Keratinocyte (primary cell): ENCODE results near the gene PHACTR1. TPM values are rescaled to one million over a fixed set of nuclear protein-coding genes. Genes with fewer than 3 reads are reported as not detected.

Experiments
- DNase-seq: peaks from one replicate; pipeline ENCODE4 v3.0.0-alpha.2; 2011; ENCODE audit warnings: low read depth, missing footprints, low spot score
- FAIRE-seq: peaks from 2 replicates; lab custom pipeline; 2011; peaks lifted over from hg19 to GRCh38; lab: Jason Lieb, UNC
- H2AFZ ChIP-seq: 2 replicates; pipeline ENCODE4 v1.6.0; 2012; ENCODE audit warnings: low read length, control low read depth, inconsistent platforms; ENCODE audit not compliant: control insufficient read depth
- H3K27ac ChIP-seq: 2 replicates; pipeline ENCODE4 v1.5.1; 2011; ENCODE audit warnings: low read length; ENCODE audit not compliant: control insufficient read depth, insufficient read depth
- H3K27me3 ChIP-seq: 3 replicates; pipeline ENCODE4 v1.6.0; 2011; ENCODE audit warnings: low read length; ENCODE audit not compliant: control insufficient read depth, insufficient read depth; ENCODE audit errors: extremely low read depth
- H3K36me3 ChIP-seq, 2 experiments: 2 replicates in 1 of 2; 3 replicates in 1 of 2; pipeline ENCODE4 v1.5.1; 2011; ENCODE audit warnings: low read length in 2 of 2, mild to moderate bottlenecking in 1 of 2; ENCODE audit not compliant: control insufficient read depth in 2 of 2, insufficient read depth in 2 of 2; ENCODE audit errors: extremely low read depth in 1 of 2
- H3K4me1 ChIP-seq: 3 replicates; pipeline ENCODE4 v1.5.1; 2011; ENCODE audit warnings: low read length; ENCODE audit not compliant: control insufficient read depth, insufficient read depth; ENCODE audit errors: extremely low read depth
- H3K4me2 ChIP-seq: 3 replicates; pipeline ENCODE4 v1.6.0; 2011; ENCODE audit warnings: low read depth, low read length; ENCODE audit not compliant: control insufficient read depth, insufficient read depth; ENCODE audit errors: extremely low read depth
- H3K4me3 ChIP-seq, 3 experiments: fragments of 200-600 bp in 1 of 3; sonication (generic) in 1 of 3; 2 replicates in 2 of 3; 3 replicates in 1 of 3; pipeline ENCODE4 v1.5.1; 2011 to 2016; ENCODE audit warnings: low read length in 3 of 3, mild to moderate bottlenecking in 3 of 3, control low read depth in 2 of 3, inconsistent platforms in 1 of 3, low read depth in 1 of 3, mixed read lengths in 1 of 3, mixed run types in 1 of 3, moderate library complexity in 1 of 3; ENCODE audit not compliant: control insufficient read depth in 2 of 3, insufficient read depth in 2 of 3; ENCODE audit errors: extremely low read depth in 1 of 3
- H3K79me2 ChIP-seq: 2 replicates; pipeline ENCODE4 v1.6.0; 2012; ENCODE audit warnings: low read length; ENCODE audit not compliant: control insufficient read depth, insufficient read depth
- H3K9ac ChIP-seq: 3 replicates; pipeline ENCODE4 v1.6.0; 2011; ENCODE audit warnings: low read length; ENCODE audit not compliant: control insufficient read depth, insufficient read depth; ENCODE audit errors: extremely low read depth
- H3K9me1 ChIP-seq: 3 replicates; pipeline ENCODE4 v1.6.0; 2011; ENCODE audit warnings: low read length; ENCODE audit not compliant: control insufficient read depth, insufficient read depth; ENCODE audit errors: extremely low read depth
- H3K9me3 ChIP-seq: 2 replicates; pipeline ENCODE4 v1.5.1; 2012; ENCODE audit warnings: low read depth, low read length; ENCODE audit not compliant: control insufficient read depth
- H4K20me1 ChIP-seq: 3 replicates; pipeline ENCODE4 v1.6.0; 2011; ENCODE audit warnings: low read length; ENCODE audit not compliant: control insufficient read depth, insufficient read depth; ENCODE audit errors: extremely low read depth
- EZH2 ChIP-seq: IDR thresholded peaks from one replicate; pipeline ENCODE4 v1.6.1; 2012; ENCODE audit warnings: inconsistent platforms, mild to moderate bottlenecking, low read length, moderate library complexity
- dilution Hi-C: fragments of 300-500 bp; cut with MboI; formaldehyde crosslinking; loops from one replicate; pipeline ENCODE4 v1.7.0; 2020; ENCODE audit warnings: low sequenced_read_pairs; ENCODE audit not compliant: extremely low pct_ligation_motif_present
- polyA plus RNA-seq, 5 experiments: library from polyadenylated mRNA; depleted of rRNA in 3 of 5; stranded (reverse) in 3 of 5; stranded (forward) in 1 of 5; unstranded in 1 of 5; fragments of >200 nt; gene quantifications; 1 replicate in 1 of 5; 2 replicates in 3 of 5; 3 replicates in 1 of 5; pipeline versions ENCODE4 v1.2.1 to v1.2.3, GENCODE V29; 2011 to 2012; ENCODE audit warnings: missing spikeins in 2 of 5, low read depth in 1 of 5, low replicate concordance in 1 of 5
- TF ChIP-seq, protein P1 (sequence below), 3 experiments: IDR thresholded peaks in 1 of 3; conservative IDR thresholded peaks in 1 of 3; optimal IDR thresholded peaks in 1 of 3; 2 replicates in 2 of 3; 3 replicates in 1 of 3; pipeline versions ENCODE3 to v1.5.1; 2011; ENCODE audit warnings: low read length in 3 of 3, mild to moderate bottlenecking in 3 of 3, moderate library complexity in 2 of 3, control low read depth in 1 of 3, inconsistent platforms in 1 of 3; ENCODE audit not compliant: insufficient read depth in 2 of 3; ENCODE audit errors: extremely low read depth in 1 of 3

Gene PHACTR1
- polyA plus RNA-seq, 1 donor (not counting 4 experiments of a cell fraction or from before 2014, with no cell fraction given), result 0.22 TPM

DNA sequence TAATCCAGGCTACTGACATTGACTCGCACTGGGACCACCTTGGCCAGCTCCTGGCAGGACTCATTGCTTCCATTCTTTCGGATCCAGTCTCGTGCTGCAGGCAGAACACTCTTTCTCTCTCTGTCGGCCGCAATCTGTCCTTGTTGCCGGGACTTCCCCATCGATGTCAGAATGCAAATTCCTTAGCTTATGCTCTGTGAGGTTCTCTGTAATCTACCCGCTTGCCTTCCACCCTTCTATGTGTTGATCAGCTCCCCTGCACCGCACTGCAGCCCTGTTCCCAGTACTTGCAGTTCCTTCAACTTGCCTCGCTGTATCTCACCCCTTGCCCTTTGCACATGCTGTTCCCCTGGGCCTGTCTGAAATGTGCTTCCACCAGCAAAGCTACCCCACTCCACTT, 182.0 kb downstream of the PHACTR1 start:
- H3K27ac ChIP-seq, result no peak overlapping the region
- H3K9ac ChIP-seq, result no peak overlapping the region
- dilution Hi-C loops, result loop anchor here (25.0 kb wide), 1 partner anchor 261 kb away; no protein-coding TSS in a partner anchor
- TF ChIP-seq, protein P1, sequence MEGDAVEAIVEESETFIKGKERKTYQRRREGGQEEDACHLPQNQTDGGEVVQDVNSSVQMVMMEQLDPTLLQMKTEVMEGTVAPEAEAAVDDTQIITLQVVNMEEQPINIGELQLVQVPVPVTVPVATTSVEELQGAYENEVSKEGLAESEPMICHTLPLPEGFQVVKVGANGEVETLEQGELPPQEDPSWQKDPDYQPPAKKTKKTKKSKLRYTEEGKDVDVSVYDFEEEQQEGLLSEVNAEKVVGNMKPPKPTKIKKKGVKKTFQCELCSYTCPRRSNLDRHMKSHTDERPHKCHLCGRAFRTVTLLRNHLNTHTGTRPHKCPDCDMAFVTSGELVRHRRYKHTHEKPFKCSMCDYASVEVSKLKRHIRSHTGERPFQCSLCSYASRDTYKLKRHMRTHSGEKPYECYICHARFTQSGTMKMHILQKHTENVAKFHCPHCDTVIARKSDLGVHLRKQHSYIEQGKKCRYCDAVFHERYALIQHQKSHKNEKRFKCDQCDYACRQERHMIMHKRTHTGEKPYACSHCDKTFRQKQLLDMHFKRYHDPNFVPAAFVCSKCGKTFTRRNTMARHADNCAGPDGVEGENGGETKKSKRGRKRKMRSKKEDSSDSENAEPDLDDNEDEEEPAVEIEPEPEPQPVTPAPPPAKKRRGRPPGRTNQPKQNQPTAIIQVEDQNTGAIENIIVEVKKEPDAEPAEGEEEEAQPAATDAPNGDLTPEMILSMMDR (optimal IDR thresholded peaks at IDR 0.05 in 1 of 3, IDR thresholded peaks at IDR 0.05 in 1 of 3, conservative IDR thresholded peaks at IDR 0.05 in 1 of 3; ENCODE audit: extremely low read depth in 1 of 3, insufficient read depth in 2 of 3, low read length in 3 of 3), result no peak
- TF ChIP-seq EZH2, result no peak
- peaks cover 5% of the 10 kb centered on the region for H3K27me3 ChIP-seq
- no peaks in the 10 kb centered on the region for H3K9me1 ChIP-seq
- H3K4me1 ChIP-seq, result no peaks in the 10 kb centered on the region
- no peaks in the 10 kb centered on the region for H3K9me3 ChIP-seq
- H3K4me3 ChIP-seq, result no peak overlapping the region
- no peaks in the 10 kb centered on the region for H3K79me2 ChIP-seq
- H2AFZ ChIP-seq, result no peak overlapping the region
- H3K36me3 ChIP-seq, result no peaks in the 10 kb centered on the region
- no peaks in the 10 kb centered on the region for H4K20me1 ChIP-seq
- no peak for FAIRE-seq
- DNase-seq, result no peak
- no peak overlapping the region for H3K4me2 ChIP-seq

- H3K4me2 ChIP-seq, result no peak overlapping the region
- H3K9me3 ChIP-seq, result no peaks in the 10 kb centered on the region
- H2AFZ ChIP-seq, result no peak overlapping the region
- H3K4me1 ChIP-seq, result no peaks in the 10 kb centered on the region
- DNase-seq (no peak), FAIRE-seq (no peak)
- no peaks in the 10 kb centered on the region for H3K9me1 ChIP-seq
- H3K9ac ChIP-seq, result no peak overlapping the region
- TF ChIP-seq, protein P1 (optimal IDR thresholded peaks at IDR 0.05 in 1 of 3, IDR thresholded peaks at IDR 0.05 in 1 of 3, conservative IDR thresholded peaks at IDR 0.05 in 1 of 3; ENCODE audit: extremely low read depth in 1 of 3, insufficient read depth in 2 of 3, low read length in 3 of 3), result peak in 1 of 3 experiments; percentile 9
- TF ChIP-seq EZH2, result no peak
- no peak overlapping the region for H3K4me3 ChIP-seq
- no peaks in the 10 kb centered on the region for H3K36me3 ChIP-seq
- no peak overlapping the region for H3K27ac ChIP-seq
- peaks cover 5% of the 10 kb centered on the region for H3K27me3 ChIP-seq
- dilution Hi-C loops, result loop anchor here (25.0 kb wide), 1 partner anchor 262 kb away; no protein-coding TSS in a partner anchor
- H3K79me2 ChIP-seq, result no peaks in the 10 kb centered on the region
- H4K20me1 ChIP-seq, result no peaks in the 10 kb centered on the region
Measured at GRCh38 chr6:12899046-12899833, 182.7 kb downstream of the PHACTR1 start.
